Coronary artery (tissue), 2 donors: ENCODE data around the gene LGR4.

ENCODE experiments used
- DNase-seq: peaks from one replicate; pipeline ENCODE4 v3.0.0-alpha.2; 2017; ENCODE audit warnings: low spot score
- H3K27ac ChIP-seq, 2 donors: fragments of 200-600 bp; sonication (generic); one replicate each; pipeline ENCODE4 v1.5.1; 2016 to 2019
- H3K4me3 ChIP-seq: fragments of 200-600 bp; sonication (generic); 2 replicates; pipeline ENCODE4 v1.5.1; 2016; ENCODE audit warnings: mild to moderate bottlenecking, moderate library complexity
- TF ChIP-seq, protein P1 (sequence below): fragments of 200-600 bp; sonication (generic); IDR thresholded peaks from one replicate; pipeline ENCODE4 v1.5.1; 2019; ENCODE audit warnings: antibody characterized with exemption

Gene LGR4

DNA sequence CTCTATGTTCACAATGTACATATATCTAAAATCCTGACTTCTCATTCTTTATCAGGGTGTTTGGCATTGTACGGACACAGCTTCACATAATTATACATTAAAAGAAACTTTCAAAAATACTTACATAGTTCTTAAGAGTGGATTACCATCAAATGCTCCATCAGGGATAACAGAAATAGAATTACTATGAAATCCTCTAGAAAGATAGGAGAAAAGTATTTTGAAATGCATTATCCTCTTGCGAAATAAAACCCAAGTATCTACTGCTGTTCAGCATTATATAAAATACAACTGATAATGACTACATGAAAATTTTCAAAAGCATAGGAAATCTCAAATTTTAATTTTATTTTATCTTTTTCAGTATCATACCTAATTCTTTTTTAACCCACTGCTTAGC is 91.8 kb downstream of the LGR4 start:
- Histone ChIP-seq H3K4me3 (no peak overlapping the region), H3K27ac (no peak overlapping the region)
- DNase-seq = no peak
- TF ChIP-seq, protein P1, sequence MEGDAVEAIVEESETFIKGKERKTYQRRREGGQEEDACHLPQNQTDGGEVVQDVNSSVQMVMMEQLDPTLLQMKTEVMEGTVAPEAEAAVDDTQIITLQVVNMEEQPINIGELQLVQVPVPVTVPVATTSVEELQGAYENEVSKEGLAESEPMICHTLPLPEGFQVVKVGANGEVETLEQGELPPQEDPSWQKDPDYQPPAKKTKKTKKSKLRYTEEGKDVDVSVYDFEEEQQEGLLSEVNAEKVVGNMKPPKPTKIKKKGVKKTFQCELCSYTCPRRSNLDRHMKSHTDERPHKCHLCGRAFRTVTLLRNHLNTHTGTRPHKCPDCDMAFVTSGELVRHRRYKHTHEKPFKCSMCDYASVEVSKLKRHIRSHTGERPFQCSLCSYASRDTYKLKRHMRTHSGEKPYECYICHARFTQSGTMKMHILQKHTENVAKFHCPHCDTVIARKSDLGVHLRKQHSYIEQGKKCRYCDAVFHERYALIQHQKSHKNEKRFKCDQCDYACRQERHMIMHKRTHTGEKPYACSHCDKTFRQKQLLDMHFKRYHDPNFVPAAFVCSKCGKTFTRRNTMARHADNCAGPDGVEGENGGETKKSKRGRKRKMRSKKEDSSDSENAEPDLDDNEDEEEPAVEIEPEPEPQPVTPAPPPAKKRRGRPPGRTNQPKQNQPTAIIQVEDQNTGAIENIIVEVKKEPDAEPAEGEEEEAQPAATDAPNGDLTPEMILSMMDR = no peak

DNA sequence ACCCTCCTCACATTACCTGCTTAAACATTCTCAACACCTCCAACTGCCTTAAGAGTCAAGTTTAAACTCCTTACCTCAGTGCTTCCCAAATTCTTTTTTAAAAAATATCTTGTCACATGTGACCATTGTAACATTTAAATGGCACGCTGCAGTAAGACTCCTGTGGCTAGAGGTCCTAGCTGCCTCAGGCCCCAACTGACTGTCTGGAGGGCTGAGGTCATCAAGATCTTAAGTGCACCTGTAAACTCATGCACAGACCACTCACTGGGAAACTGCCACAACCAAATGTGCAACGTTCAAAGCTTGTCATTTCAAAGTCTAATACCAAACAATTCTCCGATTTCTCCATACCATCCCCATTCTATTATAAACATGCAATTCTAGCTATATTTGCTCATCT is 93.1 kb downstream of the LGR4 start:
- Histone ChIP-seq H3K27ac (no peak overlapping the region), H3K4me3 (no peak overlapping the region)
- no peak for DNase-seq
- TF ChIP-seq, protein P1 = no peak

DNA sequence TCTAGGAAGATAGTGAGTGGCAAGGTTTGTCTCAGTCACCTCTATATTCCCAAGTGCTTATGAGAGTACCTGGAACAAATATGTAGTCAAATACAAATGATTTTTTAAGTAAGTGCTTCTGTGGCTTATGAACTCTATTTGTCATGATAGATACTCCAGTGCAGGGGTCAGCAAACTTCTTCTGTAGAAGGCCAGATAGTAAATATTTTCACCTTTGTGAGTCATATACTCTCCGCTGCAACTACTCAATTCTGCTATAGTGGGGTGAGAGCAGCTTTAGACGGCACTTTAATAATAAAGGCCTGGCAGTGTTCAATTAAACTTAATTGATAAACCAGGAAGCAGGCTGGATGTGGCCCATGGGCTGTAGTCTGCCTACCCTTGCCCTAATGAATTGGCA is 97.2 kb downstream of the LGR4 start:
- no peak overlapping the region for H3K27ac ChIP-seq
- DNase-seq = no peak
- H3K4me3 ChIP-seq = no peak overlapping the region
- TF ChIP-seq, protein P1 = no peak

GRCh38 chr11:27373856-27374602 is 98.6 kb downstream of the LGR4 start:
- Histone ChIP-seq H3K27ac (no peak overlapping the region), H3K4me3 (no peak overlapping the region)
- TF ChIP-seq, protein P1 = no peak
- DNase-seq = no peak

DNA sequence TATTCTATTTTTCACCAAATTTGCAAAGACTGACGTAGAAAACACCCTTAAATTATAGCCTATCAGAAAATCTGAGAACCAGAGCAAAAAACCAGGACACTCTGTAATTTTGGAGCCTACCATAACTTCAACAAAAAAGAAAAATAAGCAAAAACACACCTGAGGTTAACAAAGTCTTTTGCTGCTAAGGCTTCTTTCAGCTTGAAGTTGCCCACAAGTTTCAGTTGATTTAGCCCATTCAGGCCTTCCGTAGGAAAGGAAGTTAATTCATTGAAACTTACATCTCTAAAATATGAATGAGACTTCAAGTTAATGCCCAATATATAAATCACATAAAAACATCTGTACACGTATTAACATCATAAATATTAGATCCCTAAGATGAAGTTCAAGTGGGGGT is 99.2 kb downstream of the LGR4 start:
- H3K27ac ChIP-seq = no peak overlapping the region
- TF ChIP-seq, protein P1 = no peak
- no peak for DNase-seq
- no peak overlapping the region for H3K4me3 ChIP-seq

- no peak overlapping the region for H3K4me3 ChIP-seq
- no peak for DNase-seq
Observed at GRCh38 chr11:27372164-27372563, 100.4 kb downstream of the LGR4 start.

DNA sequence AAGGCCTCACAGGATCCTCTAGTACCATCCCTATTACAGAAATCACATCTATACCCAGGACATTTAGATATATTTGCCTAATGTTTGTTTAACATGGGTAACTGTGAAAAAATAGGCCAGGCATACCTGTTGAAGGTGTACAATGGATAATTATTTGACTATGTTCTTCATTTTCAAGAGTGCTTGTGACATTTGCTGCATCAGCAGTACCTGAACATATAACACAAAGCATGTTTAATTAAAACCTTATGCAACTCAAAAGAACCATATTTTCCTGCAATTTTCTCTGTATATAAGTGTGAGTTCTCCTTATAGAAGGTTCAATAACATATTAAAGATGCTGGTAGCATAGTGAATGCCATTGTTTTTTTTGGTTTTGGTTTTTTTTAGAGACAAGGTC is 101.1 kb downstream of the LGR4 start:
- no peak for DNase-seq
- TF ChIP-seq, protein P1 = no peak
- no peak overlapping the region for H3K4me3 ChIP-seq
- no peak overlapping the region for H3K27ac ChIP-seq

More at GRCh38 chr11:27372164-27372563, 100.4 kb downstream of the LGR4 start:
- H3K27ac ChIP-seq = no peak overlapping the region
- TF ChIP-seq, protein P1 = no peak
